Right renal cortex interstitium (tissue), 3 donors: Measurements from ENCODE around the gene ELOVL1. TPM values are rescaled to one million over a fixed set of nuclear protein-coding genes. Genes with fewer than 3 reads are reported as not detected.
A peak's percentile ranks its signal among the peaks of the same experiment; 100 is the strongest.
"Not testable (repeated sequence)": the region's sequence is repeated elsewhere in the genome, so short reads cannot be mapped to it uniquely, and the experiment has no call there.

Source experiments
- DNase-seq, 3 donors: peaks; one replicate each; pipeline ENCODE4 v3.0.0-alpha.2; 2013; ENCODE audit warnings: low read depth in 3 of 3, low spot score in 2 of 3
- polyA plus RNA-seq, 3 donors: library from polyadenylated mRNA; unstranded; fragments of 120-200 nt; gene quantifications; one replicate each; pipeline ENCODE4 v1.2.1, GENCODE V29; 2013; ENCODE audit not compliant: insufficient read length in 3 of 3

Gene ELOVL1
- polyA plus RNA-seq, result 10 to 100 TPM; 78.1 to 90.0 (median 89.8) TPM

- DNase-seq, result no peak
Observed at GRCh38 chr1:43367904-43368645, at the start of gene ELOVL1. Gene ELOVL1, minus strand, starts transcription at chr1:43368011. Its CDS starts 2,402 bp downstream, at chr1:43365609.

GRCh38 chr1:43415901-43416300 is 48.1 kb upstream of the ELOVL1 start:
- no peak for DNase-seq

- DNase-seq, result peak in 1 of 3 donors; percentile 21
Observed at GRCh38 chr1:43414634-43415223, 46.9 kb upstream of the ELOVL1 start.

- DNase-seq, result not testable (repeated sequence)
Observed at GRCh38 chr1:43413426-43413825, 45.6 kb upstream of the ELOVL1 start.

GRCh38 chr1:43410571-43410970 is 42.8 kb upstream of the ELOVL1 start:
- no peak for DNase-seq

- DNase-seq, result no peak
Observed at GRCh38 chr1:43405876-43406234, 38.0 kb upstream of the ELOVL1 start.

- no peak for DNase-seq
Observed at GRCh38 chr1:43405219-43405875, 37.5 kb upstream of the ELOVL1 start.

- no peak for DNase-seq
Observed at GRCh38 chr1:43404353-43404752, 36.5 kb upstream of the ELOVL1 start.

GRCh38 chr1:43402089-43402865 is 34.5 kb upstream of the ELOVL1 start:
- no peak for DNase-seq

GRCh38 chr1:43400441-43400840 is 32.6 kb upstream of the ELOVL1 start:
- not testable (repeated sequence) for DNase-seq

GRCh38 chr1:43398227-43398626 is 30.4 kb upstream of the ELOVL1 start:
- DNase-seq, result no peak

GRCh38 chr1:43396059-43396458 is 28.2 kb upstream of the ELOVL1 start:
- DNase-seq, result no peak

GRCh38 chr1:43395523-43395922 is 27.7 kb upstream of the ELOVL1 start:
- no peak for DNase-seq

- no peak for DNase-seq
Observed at GRCh38 chr1:43392702-43393101, 24.9 kb upstream of the ELOVL1 start.

GRCh38 chr1:43389326-43390313 is 21.8 kb upstream of the ELOVL1 start, which contains the start of the genes MED8 and SZT2:
Gene MED8, minus strand, starts transcription at chr1:43389800. Its CDS starts 36 bp downstream, at chr1:43389764.
Gene SZT2, plus strand, starts transcription at chr1:43389899. Its CDS starts 70 bp downstream, at chr1:43389969.
- DNase-seq, result peak; percentile 92 to 93 (median 92)

- DNase-seq, result no peak
Observed at GRCh38 chr1:43388613-43389012, 20.8 kb upstream of the ELOVL1 start.

GRCh38 chr1:43387976-43388599 is 20.3 kb upstream of the ELOVL1 start:
- no peak for DNase-seq

- DNase-seq, result no peak
Observed at GRCh38 chr1:43386676-43387075, 18.9 kb upstream of the ELOVL1 start.

- no peak for DNase-seq
Observed at GRCh38 chr1:43383449-43383848, 15.6 kb upstream of the ELOVL1 start.
